Central memory CD8-positive, alpha-beta T cell (primary cell): Measurements from ENCODE around the gene PGM5.

Experiments used
- ATAC-seq: fragments of 150-1000 bp; cut with Tn5 transposase; replicated peaks from 2 replicates; pipeline ENCODE4 v1.10.0; 2022; ENCODE audit warnings: mild to moderate bottlenecking, moderate FRiP score, moderate number of reproducible peaks; ENCODE audit not compliant: poor library complexity, severe bottlenecking; ENCODE audit errors: extremely low read depth
- DNase-seq, 2 donors: peaks; one replicate each; pipeline ENCODE4 v3.0.0; 2021; ENCODE audit warnings: low spot score in 2 of 2
- H3K27ac Mint-ChIP-seq: one replicate; pipeline ENCODE4 v1.8.0; 2022; ENCODE audit warnings: low read depth, mild to moderate bottlenecking, moderate library complexity, mixed read lengths
- H3K27me3 Mint-ChIP-seq: one replicate; pipeline ENCODE4 v1.8.0; 2022; ENCODE audit warnings: mixed read lengths
- H3K36me3 Mint-ChIP-seq: one replicate; pipeline ENCODE4 v1.8.0; 2022; ENCODE audit warnings: mild to moderate bottlenecking, moderate library complexity, mixed read lengths; ENCODE audit not compliant: insufficient read depth
- H3K4me1 Mint-ChIP-seq: one replicate; pipeline ENCODE4 v1.8.0; 2022; ENCODE audit warnings: mixed read lengths
- H3K4me3 Mint-ChIP-seq: one replicate; pipeline ENCODE4 v1.8.0; 2022; ENCODE audit warnings: mild to moderate bottlenecking, moderate library complexity, mixed read lengths
- H3K9me3 Mint-ChIP-seq: one replicate; pipeline ENCODE4 v1.8.0; 2022; ENCODE audit warnings: mixed read lengths

Gene PGM5

GRCh38 chr9:68509689-68510088, 153.3 kb downstream of the PGM5 start:
- peaks cover 2% of the 10 kb centered on the region for H3K36me3 Mint-ChIP-seq
- DNase-seq = no peak
- no peaks in the 10 kb centered on the region for H3K9me3 Mint-ChIP-seq
- no peaks in the 10 kb centered on the region for H3K4me1 Mint-ChIP-seq
- H3K4me3 Mint-ChIP-seq = no peak overlapping the region
- no peak for ATAC-seq
- no peak overlapping the region for H3K27ac Mint-ChIP-seq
- H3K27me3 Mint-ChIP-seq = no peaks in the 10 kb centered on the region

DNA sequence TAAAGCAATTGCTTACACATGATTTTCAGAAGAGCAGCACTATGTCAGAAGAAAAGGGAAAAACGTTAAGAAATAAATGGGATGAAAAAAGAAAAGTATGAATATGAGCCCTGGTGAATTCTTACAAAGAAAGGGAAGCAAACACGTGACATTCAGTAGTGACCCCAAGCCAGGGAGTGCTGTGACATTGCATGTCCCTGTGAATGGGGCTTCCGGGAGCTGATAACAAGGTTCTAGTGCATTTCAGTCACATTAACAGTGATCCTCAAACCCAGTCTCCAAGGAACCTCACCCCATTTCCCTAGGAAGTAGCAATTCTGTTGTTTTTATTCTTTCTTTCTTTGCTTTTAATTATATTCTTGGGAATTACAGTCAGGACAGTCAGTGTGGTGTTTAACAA, 157.0 kb downstream of the PGM5 start:
- Mint-ChIP-seq H3K9me3 (no peaks in the 10 kb centered on the region), H3K36me3 (peaks cover 2% of the 10 kb centered on the region), H3K27me3 (peaks cover 7% of the 10 kb centered on the region), H3K4me3 (no peak overlapping the region), H3K27ac (no peak overlapping the region), H3K4me1 (no peaks in the 10 kb centered on the region)
- ATAC-seq = no peak
- DNase-seq = no peak

DNA sequence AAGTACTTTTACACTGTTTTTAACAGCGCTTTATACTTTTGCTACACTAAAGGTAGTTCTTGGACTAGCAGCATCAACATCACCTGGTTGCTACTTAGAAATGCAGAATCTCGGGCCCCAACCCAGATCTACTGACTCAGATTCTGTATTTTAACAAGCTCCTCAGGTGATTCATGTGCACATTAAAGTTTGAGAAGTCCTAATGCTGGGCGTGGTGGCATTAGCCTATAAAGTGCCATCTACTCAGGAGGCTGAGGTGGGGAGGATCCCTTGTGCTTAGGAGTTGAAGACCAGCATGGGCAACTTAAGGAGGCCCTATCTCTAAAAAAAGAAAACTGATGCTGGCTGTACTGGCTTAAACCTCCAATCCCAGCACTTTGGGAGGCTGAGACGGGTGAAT, 157.6 kb downstream of the PGM5 start:
- H3K27me3 Mint-ChIP-seq = peaks cover 13% of the 10 kb centered on the region

GRCh38 chr9:68515326-68516017, 159.1 kb downstream of the PGM5 start:
- Mint-ChIP-seq H3K27me3 (peaks cover 14% of the 10 kb centered on the region), H3K36me3 (no peaks in the 10 kb centered on the region), H3K4me1 (no peaks in the 10 kb centered on the region), H3K4me3 (no peak overlapping the region), H3K9me3 (no peaks in the 10 kb centered on the region), H3K27ac (no peak overlapping the region)
- DNase-seq (no peak), ATAC-seq (no peak)

More for the DNA sequence above, 157.6 kb downstream of the PGM5 start:
- DNase-seq (no peak), ATAC-seq (no peak)
- no peak overlapping the region for H3K27ac Mint-ChIP-seq
- H3K9me3 Mint-ChIP-seq = no peaks in the 10 kb centered on the region
- no peak overlapping the region for H3K4me3 Mint-ChIP-seq
- peaks cover 2% of the 10 kb centered on the region for H3K36me3 Mint-ChIP-seq
- H3K4me1 Mint-ChIP-seq = no peaks in the 10 kb centered on the region

DNA sequence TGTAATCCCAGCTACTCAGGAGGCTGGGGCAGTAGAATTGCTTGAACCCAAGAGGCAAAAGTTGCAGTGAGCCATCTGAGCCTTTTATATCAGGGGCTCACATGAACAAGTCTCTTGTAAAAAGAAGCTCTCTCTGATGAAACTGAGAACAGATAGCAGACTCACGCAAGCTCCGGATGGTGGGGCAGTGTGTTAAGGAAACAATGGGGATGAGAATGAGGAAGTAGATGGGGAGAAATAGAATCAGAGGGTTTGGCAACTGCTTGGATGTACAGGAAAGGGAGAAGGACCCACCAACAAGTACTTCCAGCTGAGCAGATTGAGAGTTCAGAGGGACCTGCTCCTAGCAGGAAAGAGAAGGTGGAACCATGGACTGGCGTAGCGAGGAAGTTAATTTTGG, 165.7 kb downstream of the PGM5 start:
- Mint-ChIP-seq H3K4me1 (no peaks in the 10 kb centered on the region), H3K27me3 (peaks cover 24% of the 10 kb centered on the region), H3K27ac (no peak overlapping the region), H3K9me3 (no peaks in the 10 kb centered on the region), H3K36me3 (no peaks in the 10 kb centered on the region), H3K4me3 (no peak overlapping the region)
- DNase-seq (no peak), ATAC-seq (no peak)

DNA sequence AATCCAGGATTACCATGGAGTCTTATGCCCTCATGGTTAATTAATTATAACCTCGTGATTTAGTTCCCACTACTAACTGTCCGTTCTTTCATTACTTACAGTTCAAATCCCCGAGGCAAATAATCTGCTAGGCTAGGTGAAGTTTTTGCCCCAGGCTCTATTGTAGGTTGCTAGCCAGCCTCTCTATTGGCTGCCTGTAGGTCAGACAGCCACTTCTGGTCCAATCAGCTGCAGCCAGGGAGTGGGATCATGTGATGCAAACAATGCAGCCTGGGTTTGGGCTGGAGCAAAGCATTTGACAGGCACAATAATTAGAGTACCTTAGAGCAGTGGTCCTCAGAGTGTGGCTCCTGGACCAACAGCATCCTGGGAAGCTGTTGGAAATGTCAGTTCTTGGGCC, 166.5 kb downstream of the PGM5 start:
- DNase-seq (no peak), ATAC-seq (no peak)
- Mint-ChIP-seq H3K4me3 (no peak overlapping the region), H3K27me3 (peaks cover 21% of the 10 kb centered on the region), H3K27ac (no peak overlapping the region), H3K36me3 (no peaks in the 10 kb centered on the region), H3K4me1 (no peaks in the 10 kb centered on the region), H3K9me3 (no peaks in the 10 kb centered on the region)

GRCh38 chr9:68523367-68523936, 167.0 kb downstream of the PGM5 start:
- Mint-ChIP-seq H3K4me1 (no peaks in the 10 kb centered on the region), H3K9me3 (no peaks in the 10 kb centered on the region), H3K4me3 (no peak overlapping the region), H3K27me3 (peaks cover 16% of the 10 kb centered on the region), H3K36me3 (no peaks in the 10 kb centered on the region), H3K27ac (no peak overlapping the region)
- DNase-seq = no peak
- ATAC-seq = no peak

DNA sequence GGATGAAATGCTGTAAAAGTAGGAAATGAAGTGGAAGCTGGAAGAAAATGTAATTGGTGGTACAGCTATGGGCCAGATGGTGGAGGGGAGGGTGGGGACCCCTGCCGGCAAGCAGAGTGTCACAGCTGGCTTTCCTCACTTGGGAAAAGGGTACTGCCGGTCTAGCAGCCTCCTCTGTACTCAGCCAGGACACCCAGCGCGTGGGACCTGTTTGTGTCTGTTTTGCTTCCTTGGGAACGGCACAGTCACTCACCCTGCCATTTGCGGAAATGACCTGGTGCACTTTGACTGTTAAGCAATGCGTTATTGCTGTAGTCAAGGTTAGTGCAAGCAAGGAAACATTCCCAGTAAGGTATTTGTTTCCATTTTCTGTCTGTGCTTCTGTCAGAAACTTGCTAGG, 174.2 kb downstream of the PGM5 start:
- Mint-ChIP-seq H3K4me1 (no peaks in the 10 kb centered on the region), H3K36me3 (no peaks in the 10 kb centered on the region), H3K27ac (no peak overlapping the region), H3K27me3 (peaks cover 10% of the 10 kb centered on the region), H3K4me3 (no peak overlapping the region), H3K9me3 (no peaks in the 10 kb centered on the region)
- ATAC-seq (no peak), DNase-seq (no peak)

DNA sequence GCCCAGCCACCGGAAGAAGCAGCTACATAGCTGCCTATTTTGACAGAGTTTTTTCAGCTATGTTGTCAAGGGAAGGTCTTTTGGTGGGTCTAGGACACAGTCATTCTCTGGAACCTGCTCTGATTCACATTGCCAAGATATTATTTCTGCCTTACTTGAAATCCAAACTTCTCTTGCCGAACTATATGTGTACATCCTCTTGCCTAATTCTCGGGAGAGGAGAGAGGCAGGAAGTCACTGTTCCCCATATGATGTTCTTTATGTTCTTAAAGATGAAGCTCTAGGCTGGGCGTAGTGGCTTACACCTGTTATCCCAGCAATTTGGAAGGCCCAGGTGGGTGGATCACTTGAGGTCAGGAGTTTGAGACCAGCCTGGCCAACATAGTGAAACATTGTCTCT, 175.7 kb downstream of the PGM5 start:
- Mint-ChIP-seq H3K27ac (no peak overlapping the region), H3K4me1 (no peaks in the 10 kb centered on the region), H3K27me3 (peaks cover 11% of the 10 kb centered on the region), H3K4me3 (no peak overlapping the region), H3K9me3 (no peaks in the 10 kb centered on the region), H3K36me3 (no peaks in the 10 kb centered on the region)
- DNase-seq (no peak), ATAC-seq (no peak)

- DNase-seq (no peak), ATAC-seq (no peak)
- no peaks in the 10 kb centered on the region for H3K4me1 Mint-ChIP-seq
- H3K4me3 Mint-ChIP-seq = no peak overlapping the region
- H3K27ac Mint-ChIP-seq = no peak overlapping the region
- no peaks in the 10 kb centered on the region for H3K36me3 Mint-ChIP-seq
- H3K9me3 Mint-ChIP-seq = no peaks in the 10 kb centered on the region
- H3K27me3 Mint-ChIP-seq = peaks cover 22% of the 10 kb centered on the region
Measured at GRCh38 chr9:68533678-68534077, 177.3 kb downstream of the PGM5 start.

DNA sequence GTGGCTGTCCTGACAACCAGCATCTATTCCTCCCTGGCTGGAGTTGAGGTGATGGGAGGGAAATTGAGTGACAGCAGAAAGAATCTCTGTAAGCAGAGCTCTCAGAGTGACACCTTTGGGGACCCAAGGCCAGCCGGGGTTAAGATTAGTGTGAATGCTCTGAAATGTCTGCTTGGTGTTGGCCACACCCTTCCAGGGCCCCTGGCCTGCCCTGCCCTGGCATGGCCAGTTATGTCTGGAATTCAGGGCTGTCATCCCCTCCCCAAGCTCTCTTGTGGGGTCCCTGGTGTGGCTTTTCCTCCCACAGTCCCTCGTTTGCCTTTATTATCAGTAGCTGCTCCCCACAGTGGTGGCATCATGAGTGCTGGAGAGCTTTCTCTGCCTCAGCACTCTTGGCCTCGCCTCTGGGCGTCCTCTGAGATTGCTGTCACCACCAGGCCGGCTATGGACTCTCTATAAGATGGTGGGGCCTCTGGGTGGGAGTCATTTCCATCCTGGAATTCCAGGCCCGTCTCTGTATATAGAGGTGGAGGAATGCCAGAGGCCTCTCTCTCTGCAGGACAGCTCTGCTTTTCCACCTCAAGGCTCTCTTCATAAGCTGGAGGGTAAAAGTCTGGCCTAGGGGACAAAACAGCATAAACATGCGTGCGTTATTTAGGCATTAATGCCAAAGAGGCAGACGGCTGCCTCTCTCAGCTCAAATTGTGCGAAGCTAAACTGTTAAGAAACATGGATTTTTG, 180.6 kb downstream of the PGM5 start:
- DNase-seq = no peak
- no peaks in the 10 kb centered on the region for H3K36me3 Mint-ChIP-seq
- no peaks in the 10 kb centered on the region for H3K9me3 Mint-ChIP-seq
- H3K27me3 Mint-ChIP-seq = peaks cover 29% of the 10 kb centered on the region
- no peak overlapping the region for H3K4me3 Mint-ChIP-seq
- no peak overlapping the region for H3K27ac Mint-ChIP-seq
- ATAC-seq = no peak
- H3K4me1 Mint-ChIP-seq = no peaks in the 10 kb centered on the region

DNA sequence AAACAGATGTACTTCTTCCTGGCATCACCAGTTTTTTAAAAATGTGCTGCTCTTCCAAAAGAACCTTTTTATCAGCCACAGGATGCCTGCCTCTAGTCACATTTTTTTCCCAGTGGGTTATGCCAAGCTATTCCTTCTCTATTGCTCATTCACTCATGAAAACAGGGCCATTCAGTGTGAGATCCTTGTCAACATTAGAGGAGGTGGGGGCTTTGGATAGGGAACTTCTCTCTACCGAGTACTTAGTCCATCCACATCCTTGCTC, 181.1 kb downstream of the PGM5 start:
- Mint-ChIP-seq H3K4me1 (no peaks in the 10 kb centered on the region), H3K27ac (no peak overlapping the region)

DNA sequence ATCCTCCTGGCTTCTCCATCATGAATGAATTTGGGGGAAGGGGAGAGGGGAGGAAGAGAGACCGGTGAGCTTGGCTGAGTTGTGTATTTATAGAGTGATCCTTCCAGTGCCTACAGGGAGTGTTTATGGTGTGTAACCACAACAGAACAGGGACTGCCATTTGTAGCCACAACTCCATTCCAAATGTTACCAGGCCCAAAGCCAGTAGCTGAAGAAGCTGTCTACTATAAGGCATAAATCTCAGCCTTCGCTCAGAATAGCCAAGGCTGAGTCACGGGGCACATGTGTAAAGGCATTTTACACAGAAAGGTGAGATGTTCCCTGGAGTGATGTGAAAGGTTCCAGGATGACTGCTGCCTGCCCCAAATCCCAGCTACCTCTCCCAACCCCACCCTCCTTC, 181.8 kb downstream of the PGM5 start:
- Mint-ChIP-seq H3K4me1 (no peaks in the 10 kb centered on the region), H3K36me3 (no peaks in the 10 kb centered on the region), H3K27me3 (peaks cover 27% of the 10 kb centered on the region), H3K9me3 (no peaks in the 10 kb centered on the region), H3K4me3 (no peak overlapping the region), H3K27ac (no peak overlapping the region)
- DNase-seq (no peak), ATAC-seq (no peak)

More for the DNA sequence above, 181.1 kb downstream of the PGM5 start:
- Mint-ChIP-seq H3K36me3 (no peaks in the 10 kb centered on the region), H3K9me3 (no peaks in the 10 kb centered on the region), H3K4me3 (no peak overlapping the region), H3K27me3 (peaks cover 27% of the 10 kb centered on the region)
- no peak for ATAC-seq
- no peak for DNase-seq
